ENCODE measurements around the gene STIL. TPM values are rescaled to one million over a fixed set of nuclear protein-coding genes. Genes with fewer than 3 reads are reported as not detected.
"Not testable (repeated sequence)": the region's sequence is repeated elsewhere in the genome, so short reads cannot be mapped to it uniquely, and the experiment has no call there.

STIL gene
- total RNA-seq = 36.7 and 40.7 TPM in 2 replicates

GRCh38 chr1:47313915-47314664, at the start of gene STIL:
STIL (minus strand) TSS chr1:47314147; CDS start chr1:47310319, 3,828 bp downstream.
- intact Hi-C loops (cut with micrococcal nuclease) = loop anchor here (1.0 to 10.0 kb wide), 4 partner anchors 20 to 599 kb away; partner anchors contain the start of gene EFCAB14

- intact Hi-C loops (cut with micrococcal nuclease) = no loop called here
Measured at GRCh38 chr1:47362828-47363227, 48.9 kb upstream of the STIL start.

GRCh38 chr1:47361380-47361779, 47.4 kb upstream of the STIL start:
- intact Hi-C loops (cut with micrococcal nuclease) = no loop called here

- intact Hi-C loops (cut with micrococcal nuclease) = no loop called here
Measured at GRCh38 chr1:47351305-47351704, 37.4 kb upstream of the STIL start.

- intact Hi-C loops (cut with micrococcal nuclease) = no loop called here
Measured at GRCh38 chr1:47348246-47348645, 34.3 kb upstream of the STIL start.

GRCh38 chr1:47347735-47348134, 33.8 kb upstream of the STIL start:
- intact Hi-C loops (cut with micrococcal nuclease) = no loop called here

GRCh38 chr1:47346979-47347378, 33.0 kb upstream of the STIL start:
- intact Hi-C loops (cut with micrococcal nuclease) = not testable (repeated sequence)

- intact Hi-C loops (cut with micrococcal nuclease) = no loop called here
Measured at GRCh38 chr1:47340227-47340626, 26.3 kb upstream of the STIL start.

GRCh38 chr1:47338249-47339077, 24.5 kb upstream of the STIL start:
- intact Hi-C loops (cut with micrococcal nuclease) = no loop called here

- intact Hi-C loops (cut with micrococcal nuclease) = no loop called here
Measured at GRCh38 chr1:47337350-47337749, 23.4 kb upstream of the STIL start.

GRCh38 chr1:47334765-47335435, 21.0 kb upstream of the STIL start:
- intact Hi-C loops (cut with micrococcal nuclease) = loop anchor here (1.0 to 5.0 kb wide), 4 partner anchors 21 to 1648 kb away; partner anchors contain the start of genes GPBP1L1, STIL and TMEM69

GRCh38 chr1:47333922-47334764, 20.2 kb upstream of the STIL start:
- intact Hi-C loops (cut with micrococcal nuclease) = loop anchor here (1.0 to 5.0 kb wide), 4 partner anchors 20 to 1647 kb away; partner anchors contain the start of genes GPBP1L1, STIL and TMEM69

GRCh38 chr1:47333578-47333921, 19.6 kb upstream of the STIL start, which contains the start of gene CMPK1:
CMPK1 (plus strand) TSS chr1:47333790; CDS start chr1:47333946, 156 bp downstream.
- intact Hi-C loops (cut with micrococcal nuclease) = loop anchor here (5.0 kb wide), 1 partner anchor 1646 kb away; the partner anchor contains the start of genes GPBP1L1 and TMEM69

GRCh38 chr1:47332779-47333577, 19.0 kb upstream of the STIL start:
- intact Hi-C loops (cut with micrococcal nuclease) = loop anchor here (5.0 kb wide), 1 partner anchor 1646 kb away; the partner anchor contains the start of genes GPBP1L1 and TMEM69

- intact Hi-C loops (cut with micrococcal nuclease) = loop anchor here (5.0 kb wide), 1 partner anchor 1645 kb away; the partner anchor contains the start of genes GPBP1L1 and TMEM69
Measured at GRCh38 chr1:47331875-47332274, 17.9 kb upstream of the STIL start.

GRCh38 chr1:47330212-47330611, 16.3 kb upstream of the STIL start:
- intact Hi-C loops (cut with micrococcal nuclease) = loop anchor here (5.0 kb wide), 1 partner anchor 1643 kb away; the partner anchor contains the start of genes GPBP1L1 and TMEM69

GRCh38 chr1:47328992-47329391, 15.0 kb upstream of the STIL start:
- intact Hi-C loops (cut with micrococcal nuclease) = no loop called here

GRCh38 chr1:47326271-47326670, 12.3 kb upstream of the STIL start:
- intact Hi-C loops (cut with micrococcal nuclease) = no loop called here

- intact Hi-C loops (cut with micrococcal nuclease) = no loop called here
Measured at GRCh38 chr1:47325528-47325927, 11.6 kb upstream of the STIL start.
